Right atrium auricular region (tissue), 2 donors: ENCODE results near the gene IL23R. TPM values are rescaled to one million over a fixed set of nuclear protein-coding genes. Genes with fewer than 3 reads are reported as not detected.

ENCODE experiments used
- DNase-seq: peaks from one replicate; pipeline ENCODE4 v3.0.0-alpha.2; 2019; ENCODE audit warnings: low spot score
- H3K27ac ChIP-seq, 2 donors: fragments of 200-600 bp; sonication (generic); 1 replicate in 1 of 2; 2 replicates in 1 of 2; pipeline ENCODE4 v1.5.1; 2016 to 2019
- H3K27me3 ChIP-seq, 2 donors: fragments of 200-600 bp; sonication (generic); one replicate each; pipeline versions ENCODE4 v1.5.1 to v1.6.0; 2017 to 2019
- H3K36me3 ChIP-seq: fragments of 200-600 bp; sonication (generic); one replicate; pipeline ENCODE4 v1.5.1; 2016
- H3K4me1 ChIP-seq, 2 donors: fragments of 200-600 bp; sonication (generic); one replicate each; pipeline versions ENCODE4 v1.5.1 to v1.6.0; 2017 to 2019
- H3K4me3 ChIP-seq, 2 donors: fragments of 200-600 bp; sonication (generic); 1 replicate in 1 of 2; 2 replicates in 1 of 2; pipeline ENCODE4 v1.5.1; 2017 to 2019; ENCODE audit warnings: mild to moderate bottlenecking in 1 of 2, moderate library complexity in 1 of 2
- H3K9me3 ChIP-seq, 2 donors: fragments of 200-600 bp; sonication (generic); one replicate each; pipeline ENCODE4 v1.5.1; 2019
- total RNA-seq, 2 donors: library from RNA; depleted of rRNA; stranded (reverse); fragments of >200 nt; gene quantifications; one replicate each; pipeline ENCODE4 v1.1.0, GENCODE V29; 2016
- TF ChIP-seq, protein P1 (sequence below), 2 donors: fragments of 200-600 bp; sonication (generic); IDR thresholded peaks; one replicate each; pipeline ENCODE4 v1.5.1; 2019; ENCODE audit warnings: antibody characterized with exemption in 2 of 2

Gene IL23R
- total RNA-seq, 2 donors from 2014 or later = not detected

DNA sequence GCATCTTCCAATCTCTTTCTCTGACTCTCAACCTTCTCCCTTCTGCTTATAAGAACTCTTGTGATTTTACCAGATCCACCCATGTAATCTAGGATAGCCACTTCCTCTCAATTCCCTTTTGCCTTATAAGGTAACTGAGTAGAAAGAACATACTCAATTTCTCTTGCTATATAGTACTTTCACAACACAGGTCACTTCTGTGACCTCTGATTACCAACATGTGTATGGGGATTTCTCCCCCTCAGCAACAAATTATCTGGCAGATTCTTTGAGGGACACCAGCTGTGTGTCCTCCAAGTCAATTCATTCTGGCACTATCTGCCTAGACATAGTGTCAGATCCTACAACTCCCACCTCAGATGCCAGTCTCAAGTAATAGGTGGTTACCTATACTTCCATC lies 62.5 kb downstream of the IL23R start:
- no peak for DNase-seq
- TF ChIP-seq, protein P1, sequence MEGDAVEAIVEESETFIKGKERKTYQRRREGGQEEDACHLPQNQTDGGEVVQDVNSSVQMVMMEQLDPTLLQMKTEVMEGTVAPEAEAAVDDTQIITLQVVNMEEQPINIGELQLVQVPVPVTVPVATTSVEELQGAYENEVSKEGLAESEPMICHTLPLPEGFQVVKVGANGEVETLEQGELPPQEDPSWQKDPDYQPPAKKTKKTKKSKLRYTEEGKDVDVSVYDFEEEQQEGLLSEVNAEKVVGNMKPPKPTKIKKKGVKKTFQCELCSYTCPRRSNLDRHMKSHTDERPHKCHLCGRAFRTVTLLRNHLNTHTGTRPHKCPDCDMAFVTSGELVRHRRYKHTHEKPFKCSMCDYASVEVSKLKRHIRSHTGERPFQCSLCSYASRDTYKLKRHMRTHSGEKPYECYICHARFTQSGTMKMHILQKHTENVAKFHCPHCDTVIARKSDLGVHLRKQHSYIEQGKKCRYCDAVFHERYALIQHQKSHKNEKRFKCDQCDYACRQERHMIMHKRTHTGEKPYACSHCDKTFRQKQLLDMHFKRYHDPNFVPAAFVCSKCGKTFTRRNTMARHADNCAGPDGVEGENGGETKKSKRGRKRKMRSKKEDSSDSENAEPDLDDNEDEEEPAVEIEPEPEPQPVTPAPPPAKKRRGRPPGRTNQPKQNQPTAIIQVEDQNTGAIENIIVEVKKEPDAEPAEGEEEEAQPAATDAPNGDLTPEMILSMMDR (IDR thresholded peaks at IDR 0.05) = no peak
- Histone ChIP-seq H3K4me1 (no peaks in the 10 kb centered on the region), H3K27me3 (no peaks in the 10 kb centered on the region), H3K27ac (no peak overlapping the region), H3K9me3 (no peaks in the 10 kb centered on the region), H3K4me3 (no peak overlapping the region), H3K36me3 (no peaks in the 10 kb centered on the region)

DNA sequence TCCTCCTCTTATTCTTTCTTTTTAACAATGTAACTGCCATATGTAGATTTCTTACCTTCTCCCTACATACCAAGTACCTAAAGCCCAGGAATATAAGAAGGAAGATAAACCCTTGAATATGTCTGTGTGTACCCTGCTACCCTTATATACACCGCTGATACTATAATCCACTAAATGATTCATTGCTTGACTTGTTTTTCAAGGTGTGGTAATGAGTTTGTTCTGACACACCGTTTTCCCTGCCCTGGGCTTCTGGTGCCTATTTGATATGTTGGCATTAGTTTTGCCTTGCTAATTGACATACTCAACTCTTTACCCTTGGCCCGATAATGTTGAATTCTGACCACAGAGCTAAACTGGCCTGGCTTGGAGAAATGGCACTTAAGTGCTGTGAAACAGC lies 64.3 kb downstream of the IL23R start:
- DNase-seq = no peak
- Histone ChIP-seq H3K9me3 (no peaks in the 10 kb centered on the region), H3K27ac (no peak overlapping the region), H3K27me3 (no peaks in the 10 kb centered on the region), H3K4me1 (no peaks in the 10 kb centered on the region), H3K4me3 (no peak overlapping the region), H3K36me3 (no peaks in the 10 kb centered on the region)
- TF ChIP-seq, protein P1 (IDR thresholded peaks at IDR 0.05) = no peak

DNA sequence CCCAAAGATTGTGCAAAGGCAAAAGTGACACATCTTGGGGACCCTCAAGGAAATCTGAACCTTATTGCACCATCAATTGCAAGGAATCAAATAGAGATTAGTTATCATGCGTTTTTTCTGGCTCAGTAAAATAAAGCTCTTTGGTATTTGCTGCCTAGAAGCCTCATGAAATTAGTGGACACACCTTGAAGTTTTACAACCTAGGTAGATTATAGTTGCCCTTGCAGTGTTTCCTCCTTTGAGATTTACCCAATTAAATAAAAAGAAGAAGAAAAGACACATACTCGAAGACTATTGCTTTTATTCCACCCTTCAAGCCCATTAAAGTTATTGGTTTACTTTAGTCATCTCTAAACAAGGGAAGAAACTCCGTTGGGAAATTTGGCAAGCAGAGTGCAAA lies 70.0 kb downstream of the IL23R start:
- H3K36me3 ChIP-seq = no peaks in the 10 kb centered on the region
- TF ChIP-seq, protein P1 (IDR thresholded peaks at IDR 0.05) = no peak
- no peak for DNase-seq
- no peaks in the 10 kb centered on the region for H3K4me1 ChIP-seq
- no peak overlapping the region for H3K4me3 ChIP-seq
- no peaks in the 10 kb centered on the region for H3K27me3 ChIP-seq
- H3K9me3 ChIP-seq = no peaks in the 10 kb centered on the region
- no peak overlapping the region for H3K27ac ChIP-seq

DNA sequence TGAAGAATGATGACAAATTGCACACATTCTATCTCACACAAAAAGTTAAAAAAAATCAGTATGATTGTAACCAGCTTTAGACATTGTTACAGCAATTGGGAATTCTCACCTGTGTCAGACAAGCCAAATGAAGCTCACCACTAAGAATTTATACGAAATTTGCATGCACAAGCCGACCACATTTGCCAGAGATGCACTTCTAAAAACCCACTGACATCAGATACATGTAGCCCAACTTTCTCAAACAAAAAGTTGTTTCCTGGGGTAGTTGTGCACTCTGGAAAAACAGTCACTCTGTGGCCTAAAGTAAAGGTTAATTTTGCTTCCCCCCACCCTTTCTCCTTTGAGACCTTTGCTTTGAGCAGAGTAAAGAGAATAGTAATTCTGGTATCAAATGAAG lies 73.5 kb downstream of the IL23R start:
- no peak for DNase-seq
- TF ChIP-seq, protein P1 (IDR thresholded peaks at IDR 0.05) = no peak
- H3K4me1 ChIP-seq = no peaks in the 10 kb centered on the region

DNA sequence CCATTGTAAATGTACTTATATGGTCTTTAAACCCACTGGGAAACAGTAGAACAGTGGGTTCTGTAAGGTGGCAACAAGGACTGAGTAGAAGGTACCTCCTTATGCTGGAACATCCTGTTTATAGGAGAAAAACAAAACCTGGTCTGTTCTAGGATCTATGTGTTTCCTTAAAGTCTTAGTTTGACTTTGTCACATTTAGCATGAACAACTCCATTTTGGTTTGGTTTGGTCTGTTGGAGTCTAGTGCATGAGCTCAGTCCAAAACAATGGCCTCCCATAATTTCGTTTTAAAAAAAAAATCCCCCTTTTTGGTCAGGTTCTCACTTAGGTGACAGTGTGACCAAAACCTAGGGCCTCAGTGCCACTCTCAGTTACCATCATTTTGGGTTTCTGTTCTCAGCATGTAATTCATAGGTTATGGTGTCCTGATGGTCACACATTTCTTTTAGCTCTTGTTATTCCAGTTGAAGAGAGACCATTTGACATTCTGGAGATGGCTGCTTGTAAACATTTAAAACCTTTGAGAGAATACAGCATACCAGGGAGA lies 75.0 kb downstream of the IL23R start:
- no peaks in the 10 kb centered on the region for H3K4me1 ChIP-seq

More for the DNA sequence above, 73.5 kb downstream of the IL23R start:
- Histone ChIP-seq H3K4me3 (no peak overlapping the region), H3K27ac (no peak overlapping the region), H3K9me3 (no peaks in the 10 kb centered on the region), H3K36me3 (no peaks in the 10 kb centered on the region), H3K27me3 (no peaks in the 10 kb centered on the region)

More for the DNA sequence above, 75.0 kb downstream of the IL23R start:
- Histone ChIP-seq H3K4me3 (no peak overlapping the region), H3K27me3 (no peaks in the 10 kb centered on the region), H3K36me3 (no peaks in the 10 kb centered on the region), H3K9me3 (no peaks in the 10 kb centered on the region), H3K27ac (no peak overlapping the region)
- TF ChIP-seq, protein P1 (IDR thresholded peaks at IDR 0.05) = no peak
- no peak for DNase-seq
